Ovary (tissue), 3 donors: Measurements from ENCODE around the gene KRTAP13-4.

ENCODE experiments used
- CTCF ChIP-seq, 3 donors: fragments of 450-650 bp in 2 of 3; fragments of 200-600 bp in 1 of 3; IDR thresholded peaks; one replicate each; pipeline versions ENCODE4 v1.5.1 to v1.8.0; 2016 to 2022; ENCODE audit warnings: antibody characterized with exemption in 3 of 3, mild to moderate bottlenecking in 1 of 3
- POLR2A ChIP-seq: fragments of 450-650 bp; IDR thresholded peaks from one replicate; pipeline ENCODE4 v1.6.1; 2017; ENCODE audit warnings: antibody characterized with exemption, mild to moderate bottlenecking, moderate library complexity
- donor health status: DM: no; HTN: no; CAD: no.

DNA sequence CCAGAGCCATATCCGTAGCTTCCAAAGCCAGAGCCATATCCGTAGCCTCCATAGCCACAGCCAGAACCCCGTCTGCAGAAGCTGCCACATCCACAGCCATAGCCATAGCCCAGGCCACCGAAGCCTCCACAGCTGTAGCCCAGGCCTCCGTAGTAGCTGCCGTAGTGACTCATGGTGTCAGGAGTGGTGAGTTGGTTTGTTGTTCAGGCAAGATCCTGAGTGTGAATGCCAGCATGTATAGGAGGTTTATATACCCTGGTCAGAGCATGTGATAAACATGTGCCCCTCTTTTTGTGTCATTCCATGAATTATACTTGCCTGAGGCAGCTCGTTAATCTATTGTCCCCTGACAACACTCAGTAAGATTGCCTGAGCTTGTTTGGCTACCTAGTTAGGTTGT is 50.1 kb downstream of the KRTAP13-4 start, which contains the start of gene KRTAP19-1:
- TF ChIP-seq CTCF (IDR thresholded peaks at IDR 0.05), result no peak
- TF ChIP-seq POLR2A, result no peak
